Gastrocnemius medialis (tissue), 4 donors: ENCODE results near the gene CEL. TPM values are rescaled to one million over a fixed set of nuclear protein-coding genes. Genes with fewer than 3 reads are reported as not detected.
"Not testable (repeated sequence)": the region's sequence is repeated elsewhere in the genome, so short reads cannot be mapped to it uniquely, and the experiment has no call there.

Experiments
- ATAC-seq, 2 donors: fragments of 150-250 bp; one replicate each; pipeline ENCODE4 v1.9.1; 2016
- DNase-seq, 2 donors: peaks; one replicate each; pipeline ENCODE4 v3.0.0-alpha.2; 2019
- H3K27ac ChIP-seq, 4 donors: fragments of 200-600 bp; sonication (generic); 1 replicate in 1 of 4; 2 replicates in 3 of 4; pipeline ENCODE4 v1.5.1; 2016 to 2018; ENCODE audit warnings: mild to moderate bottlenecking in 2 of 4, moderate library complexity in 1 of 4
- H3K27me3 ChIP-seq, 3 donors: fragments of 200-600 bp; sonication (generic) in 2 of 3; 1 replicate in 1 of 3; 2 replicates in 2 of 3; pipeline versions ENCODE4 v1.5.1 to v1.6.0; 2016 to 2019; ENCODE audit warnings: mild to moderate bottlenecking in 1 of 3, moderate library complexity in 1 of 3
- H3K36me3 ChIP-seq, 2 donors: fragments of 200-600 bp; sonication (generic) in 1 of 2; one replicate each; pipeline ENCODE4 v1.5.1; 2017 to 2018
- H3K4me1 ChIP-seq, 2 donors: fragments of 200-600 bp; sonication (generic) in 1 of 2; one replicate each; pipeline ENCODE4 v1.5.1; 2016 to 2017; ENCODE audit warnings: mild to moderate bottlenecking in 2 of 2
- H3K4me3 ChIP-seq, 4 donors: fragments of 200-600 bp; sonication (generic) in 3 of 4; 1 replicate in 1 of 4; 2 replicates in 3 of 4; pipeline ENCODE4 v1.5.1; 2016 to 2019; ENCODE audit warnings: mild to moderate bottlenecking in 2 of 4
- H3K9me3 ChIP-seq, 3 donors: fragments of 200-600 bp; sonication (generic) in 2 of 3; 1 replicate in 1 of 3; 2 replicates in 2 of 3; pipeline ENCODE4 v1.5.1; 2016 to 2019
- POLR2A ChIP-seq, 2 donors: fragments of 450-650 bp; IDR thresholded peaks; one replicate each; pipeline ENCODE4 v1.6.1; 2017; ENCODE audit warnings: antibody characterized with exemption in 2 of 2, mild to moderate bottlenecking in 2 of 2, moderate library complexity in 2 of 2
- in situ Hi-C, 4 donors: fragments of 200-750 bp; cut with MboI; loops; one replicate each; pipeline versions ENCODE4 v1.15.0 to v1.8.0; 2017; ENCODE audit warnings: low sequenced_read_pairs in 4 of 4
- intact Hi-C: fragments of 100-400 bp; cut with DNase I; formaldehyde crosslinking; loops from one replicate; pipeline ENCODE4 v1.15.1; 2023; ENCODE audit warnings: low total_unique reads
- total RNA-seq, 4 donors: library from RNA; depleted of rRNA; stranded (reverse); fragments of >200 nt; gene quantifications; one replicate each; pipeline versions ENCODE4 v1.1.0 to v1.2.3, GENCODE V29; 2016
- TF ChIP-seq, protein P1 (sequence below), 5 experiments: fragments of 450-650 bp in 3 of 5; fragments of 200-600 bp in 2 of 5; sonication (generic) in 2 of 5; IDR thresholded peaks in 4 of 5; conservative IDR thresholded peaks in 1 of 5; 1 replicate in 4 of 5; 2 replicates in 1 of 5; pipeline ENCODE4 v1.5.1; 2016 to 2019; ENCODE audit warnings: antibody characterized with exemption in 5 of 5, mild to moderate bottlenecking in 3 of 5, moderate library complexity in 3 of 5

CEL gene
- 1 to 10 TPM in 1 of 4 donors, under 1 TPM in 1, not detected in 2; 0.13 to 1.8 TPM for total RNA-seq

GRCh38 chr9:133061764-133062145, at the start of gene CEL:
Gene CEL (plus strand): TSS chr9:133061981. CDS start chr9:133062003, 22 bp downstream.
- peaks cover 0 to 23% of the 10 kb centered on the region in 2 donors for H3K36me3 ChIP-seq
- in situ Hi-C loops, H3K4me3 ChIP-seq, ATAC-seq, H3K27ac ChIP-seq, H3K27me3 ChIP-seq, intact Hi-C loops, H3K4me1 ChIP-seq, H3K9me3 ChIP-seq, DNase-seq: not testable (repeated sequence)

DNA sequence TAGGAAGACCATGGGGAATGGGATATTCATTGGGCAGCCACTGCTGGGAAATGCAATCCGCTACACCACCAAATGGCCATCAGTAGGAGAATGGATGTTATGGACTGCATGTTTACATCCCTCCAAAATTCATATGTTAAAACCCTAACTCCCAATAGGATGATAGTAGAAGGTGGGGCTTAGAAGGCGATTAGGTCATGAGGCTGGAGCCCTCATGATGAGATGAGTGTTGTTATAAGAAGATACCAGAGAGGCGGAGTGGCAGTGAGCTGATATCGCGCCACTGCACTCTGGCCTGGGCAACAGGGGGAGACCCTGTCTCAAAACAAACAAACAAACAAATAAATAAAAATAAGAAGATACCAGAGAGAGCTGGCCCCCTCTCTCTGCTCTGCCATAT, 47.1 kb upstream of the CEL start:
- no peaks in the 10 kb centered on the region for H3K4me1 ChIP-seq
- no peak overlapping the region for H3K4me3 ChIP-seq
- TF ChIP-seq POLR2A (IDR thresholded peaks at IDR 0.05), result no peak
- TF ChIP-seq, protein P1, sequence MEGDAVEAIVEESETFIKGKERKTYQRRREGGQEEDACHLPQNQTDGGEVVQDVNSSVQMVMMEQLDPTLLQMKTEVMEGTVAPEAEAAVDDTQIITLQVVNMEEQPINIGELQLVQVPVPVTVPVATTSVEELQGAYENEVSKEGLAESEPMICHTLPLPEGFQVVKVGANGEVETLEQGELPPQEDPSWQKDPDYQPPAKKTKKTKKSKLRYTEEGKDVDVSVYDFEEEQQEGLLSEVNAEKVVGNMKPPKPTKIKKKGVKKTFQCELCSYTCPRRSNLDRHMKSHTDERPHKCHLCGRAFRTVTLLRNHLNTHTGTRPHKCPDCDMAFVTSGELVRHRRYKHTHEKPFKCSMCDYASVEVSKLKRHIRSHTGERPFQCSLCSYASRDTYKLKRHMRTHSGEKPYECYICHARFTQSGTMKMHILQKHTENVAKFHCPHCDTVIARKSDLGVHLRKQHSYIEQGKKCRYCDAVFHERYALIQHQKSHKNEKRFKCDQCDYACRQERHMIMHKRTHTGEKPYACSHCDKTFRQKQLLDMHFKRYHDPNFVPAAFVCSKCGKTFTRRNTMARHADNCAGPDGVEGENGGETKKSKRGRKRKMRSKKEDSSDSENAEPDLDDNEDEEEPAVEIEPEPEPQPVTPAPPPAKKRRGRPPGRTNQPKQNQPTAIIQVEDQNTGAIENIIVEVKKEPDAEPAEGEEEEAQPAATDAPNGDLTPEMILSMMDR (IDR thresholded peaks at IDR 0.05 in 4 of 5, conservative IDR thresholded peaks at IDR 0.05 in 1 of 5), result no peak
- DNase-seq (no peak), ATAC-seq (no peak)
- H3K9me3 ChIP-seq, result no peaks in the 10 kb centered on the region
- intact Hi-C loops (no loop called here), in situ Hi-C loops (no loop called here)
- no peaks in the 10 kb centered on the region for H3K36me3 ChIP-seq
- no peak overlapping the region for H3K27ac ChIP-seq
- H3K27me3 ChIP-seq, result peaks cover 0 to 9% (median 5%) of the 10 kb centered on the region in 3 donors

GRCh38 chr9:133023117-133023890, 38.5 kb upstream of the CEL start:
- intact Hi-C loops (loop anchor here (2.0 kb wide), 1 partner anchor 125 kb away; no protein-coding TSS in a partner anchor), in situ Hi-C loops (loop anchor here in 2 of 4 donors (10.0 kb wide), 2 partner anchors 121 to 131 kb away; no protein-coding TSS in a partner anchor)
- Histone ChIP-seq H3K4me3 (no peak overlapping the region), H3K9me3 (no peaks in the 10 kb centered on the region), H3K36me3 (no peaks in the 10 kb centered on the region), H3K27ac (no peak overlapping the region), H3K4me1 (no peaks in the 10 kb centered on the region), H3K27me3 (peaks cover 0 to 6% (median 0%) of the 10 kb centered on the region in 3 donors)
- TF ChIP-seq, protein P1 (IDR thresholded peaks at IDR 0.05 in 4 of 5, conservative IDR thresholded peaks at IDR 0.05 in 1 of 5), result no peak
- TF ChIP-seq POLR2A (IDR thresholded peaks at IDR 0.05), result no peak
- DNase-seq, result no peak
- no peak for ATAC-seq

DNA sequence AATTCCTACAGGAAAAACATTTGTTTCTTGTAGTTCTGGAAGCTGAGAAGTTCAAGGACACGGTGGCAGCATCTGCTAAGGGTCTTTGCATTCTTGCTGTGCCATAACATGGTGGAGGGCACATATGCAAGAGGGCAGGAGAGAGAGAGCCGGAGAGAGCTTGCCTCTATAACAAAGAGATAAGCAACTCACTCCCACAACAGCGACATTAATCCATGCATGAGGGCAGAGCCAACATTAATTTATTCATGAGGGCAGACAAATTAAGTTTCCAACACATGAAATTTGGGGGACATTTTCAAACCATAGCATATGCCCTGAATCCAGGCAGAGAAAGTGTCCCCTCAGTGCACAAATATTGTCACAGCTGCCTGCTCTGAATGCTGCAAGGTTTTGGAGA, 35.4 kb upstream of the CEL start:
- H3K27me3 ChIP-seq, result no peaks in the 10 kb centered on the region
- no peak for DNase-seq
- ATAC-seq, result no peak
- H3K4me1 ChIP-seq, result peaks cover 10 to 17% of the 10 kb centered on the region in 2 donors
- H3K4me3 ChIP-seq, result no peak overlapping the region
- in situ Hi-C loops, result loop anchor here in 2 of 4 donors (10.0 kb wide), 2 partner anchors 118 to 128 kb away; no protein-coding TSS in a partner anchor
- TF ChIP-seq, protein P1 (IDR thresholded peaks at IDR 0.05 in 4 of 5, conservative IDR thresholded peaks at IDR 0.05 in 1 of 5), result no peak
- TF ChIP-seq POLR2A (IDR thresholded peaks at IDR 0.05), result no peak
- H3K9me3 ChIP-seq, result no peaks in the 10 kb centered on the region
- no peak overlapping the region for H3K27ac ChIP-seq
- intact Hi-C loops, result no loop called here
- H3K36me3 ChIP-seq, result no peaks in the 10 kb centered on the region

- Histone ChIP-seq H3K9me3 (no peaks in the 10 kb centered on the region), H3K27me3 (no peaks in the 10 kb centered on the region), H3K27ac (no peak overlapping the region), H3K36me3 (no peaks in the 10 kb centered on the region), H3K4me1 (peaks cover 17 to 24% of the 10 kb centered on the region in 2 donors), H3K4me3 (no peak overlapping the region)
- in situ Hi-C loops, result loop anchor here in 2 of 4 donors (10.0 kb wide), 2 partner anchors 118 to 128 kb away; no protein-coding TSS in a partner anchor
- no peak for DNase-seq
- intact Hi-C loops, result no loop called here
- TF ChIP-seq, protein P1 (IDR thresholded peaks at IDR 0.05 in 4 of 5, conservative IDR thresholded peaks at IDR 0.05 in 1 of 5), result no peak
- TF ChIP-seq POLR2A (IDR thresholded peaks at IDR 0.05), result no peak
- ATAC-seq, result no peak
Measured at GRCh38 chr9:133027134-133027533, 34.6 kb upstream of the CEL start.
